GM12878 (cell line): ENCODE data around the gene NLRP9. TPM values are rescaled to one million over a fixed set of nuclear protein-coding genes. Genes with fewer than 3 reads are reported as not detected.
A peak's percentile ranks its signal among the peaks of the same experiment; 100 is the strongest.

Source experiments
- ATAC-seq: fragments of 200-7000 bp; cut with Tn5 transposase; 3 replicates; pipeline ENCODE4 v1.9.1; 2020; ENCODE audit warnings: mild to moderate bottlenecking, moderate library complexity
- BruUV-seq: library from RNA; stranded (reverse); fragments of 400-500 nt; replicated peaks from 2 replicates; lab custom pipeline; 2021; lab: Mats Ljungman, UMichigan
- CTCF ChIA-PET: fragments of 300-600 bp; sonication (Branson Sonifier 250); formaldehyde crosslinking; extraction: SDS; loops from one replicate; lab custom pipeline; 2021; ENCODE audit warnings: inconsistent platforms; lab: Yijun Ruan, JAX
- POLR2A ChIA-PET: fragments of 350-600 bp; formaldehyde crosslinking; extraction: SDS; loops from one replicate; lab custom pipeline; 2021; ENCODE audit warnings: inconsistent platforms; lab: Charles Lee
- RAD21 ChIA-PET: fragments of 300-600 bp; sonication (Branson Sonifier 250); formaldehyde crosslinking; loops from one replicate; lab custom pipeline; 2023; ENCODE audit warnings: antibody characterized with exemption; ENCODE audit not compliant: unreplicated experiment; lab: Charles Lee
- SMC1A ChIA-PET: fragments of 300-600 bp; sonication (Branson Sonifier 250); formaldehyde crosslinking; loops from one replicate; lab custom pipeline; 2023; ENCODE audit not compliant: unreplicated experiment, uncharacterized antibody; lab: Charles Lee
- DNase-seq: peaks from one replicate; pipeline ENCODE4 v3.0.0-alpha.2; 2011; ENCODE audit warnings: low read depth, low spot score
- FAIRE-seq: peaks from 3 replicates; lab custom pipeline; 2011; peaks lifted over from hg19 to GRCh38; lab: Jason Lieb, UNC
- H2AFZ ChIP-seq: 2 replicates; pipeline ENCODE4 v1.6.0; 2011; ENCODE audit warnings: low read depth, low read length, control low read depth; ENCODE audit not compliant: control insufficient read depth
- H3K27ac ChIP-seq: 2 replicates; pipeline ENCODE4 v1.5.1; 2011; ENCODE audit warnings: control low read depth; ENCODE audit not compliant: control insufficient read depth, insufficient read depth
- H3K27me3 ChIP-seq, 2 experiments: replicated peaks in 1 of 2; 2 replicates each; pipeline versions ENCODE4 v1.6.0 to v1.6.1; 2011; ENCODE audit warnings: low read length in 1 of 2; ENCODE audit not compliant: control insufficient read depth in 2 of 2, insufficient read depth in 2 of 2
- H3K36me3 ChIP-seq, 2 experiments: 2 replicates each; pipeline ENCODE4 v1.5.1; 2011; ENCODE audit warnings: low read length in 1 of 2; ENCODE audit not compliant: control insufficient read depth in 2 of 2, insufficient read depth in 2 of 2
- H3K4me1 ChIP-seq: 2 replicates; pipeline ENCODE4 v1.6.1; 2011; ENCODE audit warnings: mild to moderate bottlenecking, low read length, moderate library complexity, mixed read lengths; ENCODE audit not compliant: control insufficient read depth, insufficient read depth
- H3K4me2 ChIP-seq: 2 replicates; pipeline ENCODE4 v1.6.0; 2011; ENCODE audit warnings: control low read depth; ENCODE audit not compliant: control insufficient read depth, insufficient read depth
- H3K4me3 ChIP-seq: fragments of 200-600 bp; sonication (generic); 2 replicates; pipeline ENCODE4 v1.5.1; 2016
- H3K79me2 ChIP-seq: 2 replicates; pipeline ENCODE4 v1.6.0; 2011; ENCODE audit warnings: low read length; ENCODE audit not compliant: control insufficient read depth, insufficient read depth
- H3K9ac ChIP-seq: 2 replicates; pipeline ENCODE4 v1.8.0; 2011; ENCODE audit warnings: low read length, control low read depth, mixed read lengths; ENCODE audit not compliant: control insufficient read depth, insufficient read depth
- H3K9me3 ChIP-seq: replicated peaks from 3 replicates; pipeline ENCODE4 v1.5.1; 2011; ENCODE audit warnings: mild to moderate bottlenecking, low read length; ENCODE audit not compliant: control insufficient read depth, insufficient read depth
- H4K20me1 ChIP-seq: 2 replicates; pipeline ENCODE4 v1.6.0; 2011; ENCODE audit not compliant: control insufficient read depth, insufficient read depth
- BACH1 ChIP-seq: fragments of 450-650 bp; IDR thresholded peaks from 2 replicates; pipeline ENCODE4 v1.6.1; 2017; ENCODE audit warnings: mild to moderate bottlenecking, borderline replicate concordance
- E2F4 ChIP-seq: IDR thresholded peaks from 2 replicates; pipeline ENCODE4 v1.6.1; 2012; ENCODE audit warnings: low read depth, low read length, improper control_type of control experiment
- PML ChIP-seq: IDR thresholded peaks from 2 replicates; pipeline ENCODE4 v1.6.1; 2012; ENCODE audit warnings: low read length, inconsistent platforms
- RUNX3 ChIP-seq: IDR thresholded peaks from 2 replicates; pipeline ENCODE4 v1.6.1; 2012; ENCODE audit warnings: low read length, inconsistent platforms
- SREBF2 ChIP-seq: IDR thresholded peaks from 2 replicates; pipeline ENCODE4 v1.6.1; 2012; ENCODE audit warnings: mild to moderate bottlenecking, low read length
- ZBED1 ChIP-seq: IDR thresholded peaks from 2 replicates; pipeline ENCODE4 v1.6.1; 2016; ENCODE audit warnings: borderline replicate concordance
- WGBS: methylation state at CpG from one replicate; pipeline ENCODE4 v1.1.6; 2016; ENCODE audit warnings: low lambda C conversion rate; ENCODE audit not compliant: insufficient replicate concordance, insufficient coverage; ENCODE audit errors: missing lambda C conversion rate; 5-methylcytosine and 5-hydroxymethylcytosine counted together
- in situ Hi-C: fragments of 300-500 bp; cut with MboI; formaldehyde crosslinking; loops from 9 replicates; pipeline ENCODE4 v1.14.3; 2018; ENCODE audit warnings: mixed read lengths
- intact Hi-C: fragments of 100-400 bp; cut with micrococcal nuclease; formaldehyde crosslinking; loops from one replicate; pipeline ENCODE4 v1.14.2; 2022; ENCODE audit not compliant: unreplicated experiment
- polyA plus RNA-seq, 11 experiments: library from polyadenylated mRNA; depleted of rRNA in 4 of 11; unstranded in 6 of 11; stranded (reverse) in 5 of 11; fragments of >200 nt; fragmentation: Nextera tagmentation in 4 of 11; fragmentation: Illumina TruSeq in 1 of 11; extraction: Ambion mirVana in 4 of 11; extraction: Trizol in 1 of 11; gene quantifications; 1 replicate in 1 of 11; 2 replicates in 10 of 11; pipeline versions ENCODE4 v1.2.1 to v1.2.3, GENCODE V29; 2011 to 2016; ENCODE audit warnings: inconsistent platforms in 2 of 11, missing spikeins in 2 of 11, low read depth in 1 of 11
- total RNA-seq, 4 experiments: library from RNA; depleted of rRNA in 3 of 4; stranded (reverse); fragments of >200 nt in 3 of 4; fragmentation: Illumina TruSeq in 1 of 4; extraction: Trizol in 1 of 4; gene quantifications; 2 replicates each; pipeline versions ENCODE4 v1.2.1 to v1.2.3, GENCODE V29; 2013 to 2021

Gene NLRP9
- total and polyA plus RNA-seq, 10 of the 15 experiments (the other 5 are each of a cell fraction or from before 2014, with no cell fraction given), result not detected

GRCh38 chr19:55676383-55676782, 61.8 kb downstream of the NLRP9 start:
- peak overlapping the region; percentile 92 for H3K4me3 ChIP-seq
- RAD21 ChIA-PET, result interaction anchor here (1.1 to 2.0 kb wide), 4 partner anchors 20 to 46 kb away, joined by 5 to 9 read pairs (median 8); partner anchors contain the start of gene U2AF2
- TF ChIP-seq SREBF2, result no peak
- TF ChIP-seq RUNX3, result no peak
- TF ChIP-seq PML, result no peak
- TF ChIP-seq BACH1, result no peak
- no peak for TF ChIP-seq ZBED1
- TF ChIP-seq E2F4, result no peak
- H3K27ac ChIP-seq, result peak overlapping the region; percentile 94
- SMC1A ChIA-PET, result interaction anchor here (0.6 to 3.0 kb wide), 4 partner anchors 19 to 1207 kb away, joined by 3 to 11 read pairs (median 4); partner anchors contain the start of gene U2AF2
- FAIRE-seq (no peak), DNase-seq (no peak), ATAC-seq (no peak)
- H3K9ac ChIP-seq, result peak overlapping the region; percentile 97
- in situ Hi-C loops, result loop anchor here (5.0 kb wide), 1 partner anchor 131 kb away; no protein-coding TSS in a partner anchor
- H3K9me3 ChIP-seq, result no peaks in the 10 kb centered on the region
- POLR2A ChIA-PET, result interaction anchor here (0.7 to 1.4 kb wide), 8 partner anchors 18 to 78 kb away, joined by 3 to 7 read pairs (median 4); partner anchors contain the start of genes U2AF2, ZNF581 and ZNF865
- H3K27me3 ChIP-seq, result no peaks in the 10 kb centered on the region
- H3K79me2 ChIP-seq, result peaks cover 62% of the 10 kb centered on the region
- TSS peak; percentile 55 for BruUV-seq
- H3K4me2 ChIP-seq, result peak overlapping the region; percentile 100
- peaks cover 29% of the 10 kb centered on the region for H3K4me1 ChIP-seq
- 17% methylated on average over 5 of the region's 5 CpGs for whole genome bisulfite sequencing
- CTCF ChIA-PET, result interaction anchor here (0.7 to 3.3 kb wide), 7 partner anchors 19 to 173 kb away, joined by 3 to 14 read pairs (median 5); partner anchors contain the start of genes CCDC106 and U2AF2
- intact Hi-C loops, result loop anchor here (5.0 kb wide), 2 partner anchors 34 to 656 kb away; partner anchors contain the start of genes ZNF580 and ZNF581
- H2AFZ ChIP-seq, result no peak overlapping the region
- H4K20me1 ChIP-seq, result peaks cover 6% of the 10 kb centered on the region; the same call in 1 of the 2 replicates
- H3K36me3 ChIP-seq, result peaks cover 16 to 20% of the 10 kb centered on the region in 2 experiments
